HK-2 (cell line): Measurements from ENCODE around the gene D2HGDH.
A peak's percentile ranks its signal among the peaks of the same experiment; 100 is the strongest.
"Not testable (repeated sequence)": the region's sequence is repeated elsewhere in the genome, so short reads cannot be mapped to it uniquely, and the experiment has no call there.

Experiments used
- DNase-seq: peaks from one replicate; pipeline ENCODE4 v3.0.0-alpha.2; 2018; ENCODE audit not compliant: unreplicated experiment

D2HGDH gene

GRCh38 chr2:241793385-241793784, 59.0 kb downstream of the D2HGDH start:
- DNase-seq = no peak

GRCh38 chr2:241794250-241794823, 59.9 kb downstream of the D2HGDH start:
- no peak for DNase-seq

GRCh38 chr2:241795021-241795999, 60.9 kb downstream of the D2HGDH start:
- no peak for DNase-seq

- no peak for DNase-seq
Measured at GRCh38 chr2:241796209-241796608, 61.8 kb downstream of the D2HGDH start.

- DNase-seq = no peak
Measured at GRCh38 chr2:241796610-241797138, 62.2 kb downstream of the D2HGDH start.

- DNase-seq = no peak
Measured at GRCh38 chr2:241797441-241798080, 63.1 kb downstream of the D2HGDH start.

GRCh38 chr2:241798081-241798630, 63.7 kb downstream of the D2HGDH start:
- no peak for DNase-seq

- DNase-seq = no peak
Measured at GRCh38 chr2:241798631-241799521, 64.4 kb downstream of the D2HGDH start.

GRCh38 chr2:241799522-241800197, 65.2 kb downstream of the D2HGDH start:
- DNase-seq = no peak

- not testable (repeated sequence) for DNase-seq
Measured at GRCh38 chr2:241800198-241800903, 65.9 kb downstream of the D2HGDH start.

GRCh38 chr2:241801611-241802420, 67.4 kb downstream of the D2HGDH start:
- DNase-seq = no peak

- no peak for DNase-seq
Measured at GRCh38 chr2:241802421-241803318, 68.2 kb downstream of the D2HGDH start.

GRCh38 chr2:241803387-241804325, 69.2 kb downstream of the D2HGDH start:
- no peak for DNase-seq

- DNase-seq = peak; percentile 38
Measured at GRCh38 chr2:241804326-241805229, 70.1 kb downstream of the D2HGDH start.

- not testable (repeated sequence) for DNase-seq
Measured at GRCh38 chr2:241806217-241806616, 71.8 kb downstream of the D2HGDH start.
